Activated CD8-positive, alpha-beta T cell treated with anti-CD3 and anti-CD28 coated beads for 36 hours (primary cell): ENCODE data around the gene RYR2. TPM values are rescaled to one million over a fixed set of nuclear protein-coding genes. Genes with fewer than 3 reads are reported as not detected.

Experiments
- ATAC-seq: fragments of 200-7000 bp; cut with Tn5 transposase; one replicate; pipeline ENCODE4 v1.10.0; 2021; ENCODE audit warnings: mild to moderate bottlenecking, moderate library complexity
- CTCF ChIA-PET: fragments of 350-600 bp; sonication (Branson Sonifier 250); formaldehyde crosslinking; loops from one replicate; lab custom pipeline; 2021; ENCODE audit warnings: antibody characterized with exemption; lab: Charles Lee
- POLR2A ChIA-PET: fragments of 350-600 bp; sonication (Branson Sonifier 250); formaldehyde crosslinking; loops from one replicate; lab custom pipeline; 2021; ENCODE audit warnings: antibody characterized with exemption; lab: Charles Lee
- DNase-seq: peaks from one replicate; pipeline ENCODE4 v3.0.0-alpha.2; 2020
- H3K27ac Mint-ChIP-seq: one replicate; pipeline ENCODE4 v1.8.0; 2021; ENCODE audit warnings: mild to moderate bottlenecking, mixed read lengths
- H3K27me3 Mint-ChIP-seq: one replicate; pipeline ENCODE4 v1.8.0; 2021; ENCODE audit warnings: mixed read lengths
- H3K36me3 Mint-ChIP-seq: one replicate; pipeline ENCODE4 v1.8.0; 2021; ENCODE audit warnings: low read depth, mixed read lengths
- H3K4me1 Mint-ChIP-seq: one replicate; pipeline ENCODE4 v1.8.0; 2021; ENCODE audit warnings: low read depth, mixed read lengths
- H3K4me3 Mint-ChIP-seq: one replicate; pipeline ENCODE4 v1.8.0; 2021; ENCODE audit warnings: mild to moderate bottlenecking, moderate library complexity, mixed read lengths
- H3K9me3 Mint-ChIP-seq: one replicate; pipeline ENCODE4 v1.8.0; 2021; ENCODE audit warnings: mixed read lengths
- CTCF ChIP-seq: fragments of 200-600 bp; IDR thresholded peaks from one replicate; pipeline ENCODE4 v1.8.0; 2022; ENCODE audit warnings: antibody characterized with exemption, mild to moderate bottlenecking
- intact Hi-C: fragments of 100-400 bp; cut with micrococcal nuclease; formaldehyde crosslinking; loops from one replicate; pipeline ENCODE4 v1.10.0; 2022
- total RNA-seq, 2 experiments: library from RNA; stranded (reverse); gene quantifications; one replicate each; pipeline ENCODE4 v1.2.3, GENCODE V29; 2021

RYR2 gene
- total RNA-seq, 2 experiments from 2014 or later: 0.02 TPM

- DNase-seq (no peak), ATAC-seq (no peak)
- Mint-ChIP-seq H3K9me3 (no peaks in the 10 kb centered on the region), H3K36me3 (no peaks in the 10 kb centered on the region), H3K27me3 (no peaks in the 10 kb centered on the region), H3K27ac (no peak overlapping the region), H3K4me3 (no peak overlapping the region), H3K4me1 (no peaks in the 10 kb centered on the region)
- ChIA-PET CTCF (no interaction called here), POLR2A (no interaction called here)
- no peak for TF ChIP-seq CTCF
- intact Hi-C loops: no loop called here
These were observed 622.4 kb downstream of the RYR2 start for GRCh38 chr1:237664348-237664747.

- Mint-ChIP-seq H3K27me3 (no peaks in the 10 kb centered on the region), H3K4me3 (no peak overlapping the region), H3K9me3 (no peaks in the 10 kb centered on the region), H3K36me3 (no peaks in the 10 kb centered on the region), H3K4me1 (no peaks in the 10 kb centered on the region), H3K27ac (no peak overlapping the region)
- no peak for ATAC-seq
- TF ChIP-seq CTCF: no peak
- POLR2A ChIA-PET: no interaction called here
- intact Hi-C loops: no loop called here
- DNase-seq: no peak
- CTCF ChIA-PET: no interaction called here
These were observed 628.3 kb downstream of the RYR2 start for GRCh38 chr1:237670302-237670701.

- TF ChIP-seq CTCF: no peak
- Mint-ChIP-seq H3K27me3 (no peaks in the 10 kb centered on the region), H3K4me1 (no peaks in the 10 kb centered on the region), H3K36me3 (no peaks in the 10 kb centered on the region), H3K9me3 (no peaks in the 10 kb centered on the region), H3K4me3 (no peak overlapping the region), H3K27ac (no peak overlapping the region)
- intact Hi-C loops: no loop called here
- CTCF ChIA-PET: no interaction called here
- POLR2A ChIA-PET: no interaction called here
- DNase-seq (no peak), ATAC-seq (no peak)
These were observed 629.3 kb downstream of the RYR2 start for GRCh38 chr1:237671262-237671661.

GRCh38 chr1:237671935-237672334, 630.0 kb downstream of the RYR2 start:
- intact Hi-C loops: no loop called here

GRCh38 chr1:237672748-237673147, 630.8 kb downstream of the RYR2 start:
- ChIA-PET POLR2A (no interaction called here), CTCF (no interaction called here)
- H3K27me3 Mint-ChIP-seq: no peaks in the 10 kb centered on the region
- H3K27ac Mint-ChIP-seq: no peak overlapping the region
- no peaks in the 10 kb centered on the region for H3K4me1 Mint-ChIP-seq
- DNase-seq (no peak), ATAC-seq (no peak)
- intact Hi-C loops: no loop called here
- no peaks in the 10 kb centered on the region for H3K36me3 Mint-ChIP-seq
- H3K9me3 Mint-ChIP-seq: no peaks in the 10 kb centered on the region
- TF ChIP-seq CTCF: no peak
- no peak overlapping the region for H3K4me3 Mint-ChIP-seq

More at GRCh38 chr1:237671935-237672334, 630.0 kb downstream of the RYR2 start:
- H3K36me3 Mint-ChIP-seq: no peaks in the 10 kb centered on the region
- ATAC-seq (no peak), DNase-seq (no peak)
- H3K4me1 Mint-ChIP-seq: no peaks in the 10 kb centered on the region
- no peak overlapping the region for H3K4me3 Mint-ChIP-seq
- ChIA-PET POLR2A (no interaction called here), CTCF (no interaction called here)
- H3K9me3 Mint-ChIP-seq: no peaks in the 10 kb centered on the region
- H3K27ac Mint-ChIP-seq: no peak overlapping the region
- no peak for TF ChIP-seq CTCF
- H3K27me3 Mint-ChIP-seq: no peaks in the 10 kb centered on the region
